ENCODE data around the gene H6PD.

Gene H6PD

DNA sequence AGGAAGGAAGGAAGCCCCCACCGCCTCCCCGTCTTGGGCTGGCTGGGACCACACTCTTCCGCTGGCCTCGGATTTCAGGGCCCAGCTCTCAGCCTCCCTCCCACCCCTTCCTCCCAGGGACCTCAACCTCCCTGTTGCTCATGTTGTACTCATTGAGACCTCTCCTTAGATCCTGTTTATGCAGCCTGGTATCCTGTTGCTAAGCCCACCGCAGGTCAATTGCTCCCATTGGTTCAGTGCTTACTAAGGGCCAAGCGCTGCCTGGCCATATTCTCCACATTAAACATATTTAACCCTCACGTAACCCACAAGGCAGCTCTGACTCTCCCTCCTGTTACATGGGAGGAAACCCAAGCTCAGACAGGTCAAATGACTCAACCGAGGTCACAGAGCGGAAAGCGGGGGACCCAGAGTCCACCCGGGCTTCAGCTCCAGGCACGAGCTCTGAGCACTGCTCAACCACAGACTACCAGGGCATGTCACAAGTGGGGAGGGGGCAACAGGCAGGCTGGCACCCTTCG is 23.2 kb upstream of the H6PD start:
- DNase-seq = no peak

GRCh38 chr1:9212735-9213134 is 21.8 kb upstream of the H6PD start:
- no peak for DNase-seq

DNA sequence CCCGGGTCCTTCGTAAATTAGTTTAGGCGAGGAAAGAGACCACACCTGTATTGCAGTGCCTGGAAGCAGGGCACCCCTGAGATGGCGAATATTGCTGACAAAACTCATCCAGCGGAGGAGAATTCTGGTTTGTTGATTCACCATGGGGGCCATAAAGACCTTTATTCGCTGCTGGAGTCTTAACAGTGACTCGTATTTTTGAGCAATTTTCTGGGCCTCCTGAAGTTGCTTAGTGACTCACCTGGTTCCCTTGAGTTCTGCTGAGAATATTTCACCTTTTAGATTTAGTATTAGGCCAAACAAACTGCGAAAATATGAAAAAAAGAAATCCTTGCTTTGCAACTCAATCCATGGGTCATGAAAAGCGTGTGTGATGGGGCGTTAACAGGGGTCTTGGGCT is 20.6 kb upstream of the H6PD start:
- no peak for DNase-seq

GRCh38 chr1:9218917-9219316 is 15.7 kb upstream of the H6PD start:
- DNase-seq = no peak

DNA sequence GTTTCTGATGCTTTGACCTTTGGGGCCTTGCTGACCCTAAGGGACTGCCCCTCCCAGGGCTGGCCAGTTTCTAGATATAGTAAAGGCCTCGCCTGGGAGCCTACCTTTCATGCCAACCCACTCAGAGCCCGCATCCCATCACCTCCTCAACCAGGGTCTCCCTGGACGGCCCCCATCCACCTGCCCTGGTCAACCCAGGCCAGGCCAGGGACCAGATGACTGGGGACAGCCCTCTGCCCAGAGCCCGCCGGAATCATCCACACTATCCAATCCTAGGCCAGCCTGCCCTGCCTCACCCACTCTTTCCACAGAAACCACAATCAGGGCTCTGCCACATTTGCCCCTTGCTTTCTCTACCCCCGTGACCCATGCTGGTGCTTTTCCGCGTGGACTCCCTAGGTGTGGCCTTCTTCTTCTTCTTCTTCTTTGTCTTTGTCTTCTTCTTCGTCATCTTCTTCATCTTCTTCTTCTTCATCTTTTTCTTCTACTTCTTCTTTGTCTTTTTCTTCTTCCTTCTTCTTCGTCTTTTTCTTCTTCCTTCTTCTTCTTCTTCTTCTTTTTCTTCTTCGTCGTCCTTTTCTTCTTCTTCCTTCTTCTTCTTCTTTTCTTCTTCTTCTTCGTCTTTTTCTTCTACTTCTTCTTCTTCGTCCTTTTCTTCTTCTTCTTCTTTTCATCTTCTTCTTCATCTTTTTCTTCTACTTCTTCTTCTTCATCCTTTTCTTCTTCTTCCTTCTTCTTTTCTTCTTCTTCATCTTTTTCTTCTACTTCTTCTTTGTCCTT is 11.5 kb upstream of the H6PD start:
- DNase-seq = no peak

DNA sequence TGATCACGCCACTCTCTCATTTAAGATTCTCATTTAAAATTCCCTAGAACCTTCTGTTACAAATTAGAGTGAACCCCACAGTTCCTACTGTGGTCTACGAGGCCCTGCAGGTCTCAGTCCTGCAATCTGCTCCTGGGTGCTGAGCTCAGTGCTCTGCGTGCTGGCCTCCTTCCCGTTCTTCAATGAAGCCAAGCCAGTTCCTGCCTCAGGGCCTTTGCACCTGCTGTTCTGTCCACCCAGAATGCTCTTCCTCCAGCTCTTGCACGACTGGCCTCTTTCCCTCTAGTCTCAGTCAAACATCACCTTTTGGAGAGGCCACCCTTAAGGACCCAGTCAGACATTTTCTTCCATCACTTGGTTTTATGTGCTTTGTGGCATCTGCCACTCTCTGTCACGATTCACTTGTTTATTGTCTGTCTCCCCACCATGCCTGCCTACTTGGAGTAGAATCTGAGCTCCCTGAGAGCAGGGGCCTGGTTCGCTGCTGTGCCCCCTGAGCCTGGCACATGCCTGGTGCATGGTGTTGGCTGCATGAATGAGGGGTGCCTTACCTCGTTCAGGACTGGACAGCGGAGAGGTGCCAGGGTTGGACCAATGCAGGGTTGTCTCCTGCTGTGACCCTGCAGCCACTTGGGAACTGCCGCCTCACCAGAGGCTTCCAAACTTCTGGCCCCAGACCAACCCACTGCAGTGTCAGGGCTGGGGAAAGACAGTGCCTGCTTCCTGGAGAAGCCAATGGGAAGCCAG is 9.7 kb upstream of the H6PD start:
- no peak for DNase-seq

DNA sequence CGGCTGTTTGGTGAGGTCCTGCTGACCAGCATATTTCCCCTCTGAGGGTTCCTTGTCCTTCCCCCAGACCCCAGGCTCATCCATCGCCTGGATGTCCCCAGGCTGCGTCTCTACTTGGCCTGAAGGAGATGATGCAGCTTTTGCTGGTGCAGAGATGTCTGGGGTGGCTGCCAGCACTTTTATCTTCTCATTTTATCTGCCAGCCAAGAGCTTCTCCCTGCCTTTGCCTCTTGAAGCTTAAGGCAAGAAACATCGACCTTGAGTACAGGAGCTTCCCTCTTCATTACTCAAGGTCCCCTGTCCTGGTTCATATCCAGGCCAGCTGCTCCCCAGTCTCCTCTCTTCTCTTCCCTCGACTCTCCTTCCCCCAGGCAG is 9.2 kb upstream of the H6PD start:
- no peak for DNase-seq

DNA sequence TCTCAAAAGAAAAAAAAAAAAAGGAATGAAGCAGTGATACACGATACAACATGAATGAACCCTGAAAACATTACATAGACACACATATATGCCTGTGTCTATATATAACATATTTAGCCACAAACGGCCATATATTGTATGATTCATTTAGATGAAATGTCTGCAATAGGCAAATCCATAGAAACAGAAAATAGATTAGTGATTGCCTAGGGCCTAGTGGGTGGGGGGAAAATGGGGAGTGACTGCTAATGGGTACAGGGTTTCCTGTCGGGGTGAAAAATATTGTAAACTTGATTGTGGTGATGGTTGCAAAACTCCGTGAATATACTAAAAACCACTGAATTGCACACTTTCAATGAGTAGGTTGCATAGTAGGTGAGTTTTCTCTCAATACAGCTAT is 6.0 kb upstream of the H6PD start:
- DNase-seq = no peak

DNA sequence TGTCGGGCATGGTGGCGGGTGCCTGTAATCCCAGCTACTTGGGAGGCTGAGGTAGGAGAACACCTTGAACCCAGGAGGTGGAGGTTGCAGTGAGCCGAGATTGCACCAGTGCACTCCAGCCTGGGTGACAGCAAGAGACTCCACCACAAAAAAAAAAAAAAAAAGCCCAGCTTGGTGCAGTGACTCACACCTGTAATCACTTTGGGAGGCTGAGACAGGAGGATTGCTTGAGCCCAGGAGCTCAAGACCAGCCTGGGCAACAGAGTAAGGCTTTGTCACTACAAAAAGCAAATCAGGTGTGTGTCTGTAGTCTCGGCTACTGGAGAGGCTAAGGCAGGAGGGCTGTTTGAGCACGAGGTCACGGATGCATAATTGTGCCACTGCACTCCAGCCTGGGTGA is 5.0 kb upstream of the H6PD start:
- DNase-seq = no peak

DNA sequence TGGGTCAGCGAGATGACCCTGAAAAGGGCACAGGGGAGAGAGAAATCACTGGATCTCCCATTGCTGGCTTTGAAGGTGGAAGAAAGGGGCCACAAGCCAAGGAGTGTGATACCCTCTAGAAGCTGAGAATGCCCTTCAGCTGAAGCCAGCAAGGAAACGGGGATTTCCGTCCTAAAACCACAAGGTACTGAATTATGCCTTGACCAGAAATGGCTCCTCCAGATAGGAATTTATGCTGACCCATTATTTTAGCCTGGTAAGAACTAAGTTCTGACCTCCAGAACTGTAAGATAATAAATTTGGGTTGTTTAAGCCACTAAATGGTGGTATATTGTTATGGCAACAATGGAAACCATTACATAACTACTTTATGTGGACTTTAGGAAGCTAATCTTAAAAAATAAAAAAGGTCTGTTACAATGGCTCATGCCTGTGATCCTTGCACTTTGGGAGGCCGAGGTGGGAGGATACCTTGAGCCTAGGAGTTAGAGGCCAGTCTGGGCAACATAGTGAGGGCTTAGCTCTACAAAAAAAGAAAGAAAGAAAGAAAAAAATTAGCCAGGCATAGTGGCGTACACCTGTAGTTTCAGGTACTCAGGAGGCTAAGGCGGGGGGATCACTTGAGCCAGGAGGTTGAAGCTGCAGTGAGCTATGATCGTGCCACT is 3.6 kb upstream of the H6PD start:
- no peak for DNase-seq

DNA sequence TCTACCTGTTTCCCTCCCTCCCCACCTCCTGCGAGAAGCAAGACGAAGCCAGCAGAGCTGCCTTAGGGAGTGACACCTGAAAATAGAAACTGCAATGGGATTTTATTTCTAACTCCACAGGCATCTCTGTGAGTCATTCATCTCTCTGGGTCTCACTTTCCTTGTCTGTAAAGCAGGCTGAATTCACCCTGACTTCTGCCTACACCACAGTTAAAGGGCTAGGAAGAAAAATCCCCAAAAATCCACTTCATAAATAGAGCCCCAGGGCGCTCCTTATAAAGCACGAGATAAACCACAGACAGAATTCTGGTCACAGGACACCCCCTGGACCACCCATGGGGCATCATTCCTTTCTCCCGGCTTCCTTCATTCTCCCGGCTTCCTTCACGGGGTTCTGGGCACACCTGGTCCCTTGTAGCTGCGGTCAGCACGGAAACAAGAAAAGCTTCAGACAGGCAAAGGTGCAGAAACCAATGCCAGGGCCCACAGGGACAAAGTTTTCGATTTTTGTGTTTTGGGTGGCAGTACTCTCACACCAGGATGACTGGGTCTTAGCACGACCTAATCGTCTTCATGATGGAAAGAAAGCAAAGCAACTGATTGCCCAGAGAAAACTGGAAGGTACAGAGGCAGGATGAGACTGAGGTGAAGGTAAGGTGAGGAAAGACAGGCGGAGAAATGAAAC is 2.8 kb upstream of the H6PD start:
- DNase-seq = no peak

DNA sequence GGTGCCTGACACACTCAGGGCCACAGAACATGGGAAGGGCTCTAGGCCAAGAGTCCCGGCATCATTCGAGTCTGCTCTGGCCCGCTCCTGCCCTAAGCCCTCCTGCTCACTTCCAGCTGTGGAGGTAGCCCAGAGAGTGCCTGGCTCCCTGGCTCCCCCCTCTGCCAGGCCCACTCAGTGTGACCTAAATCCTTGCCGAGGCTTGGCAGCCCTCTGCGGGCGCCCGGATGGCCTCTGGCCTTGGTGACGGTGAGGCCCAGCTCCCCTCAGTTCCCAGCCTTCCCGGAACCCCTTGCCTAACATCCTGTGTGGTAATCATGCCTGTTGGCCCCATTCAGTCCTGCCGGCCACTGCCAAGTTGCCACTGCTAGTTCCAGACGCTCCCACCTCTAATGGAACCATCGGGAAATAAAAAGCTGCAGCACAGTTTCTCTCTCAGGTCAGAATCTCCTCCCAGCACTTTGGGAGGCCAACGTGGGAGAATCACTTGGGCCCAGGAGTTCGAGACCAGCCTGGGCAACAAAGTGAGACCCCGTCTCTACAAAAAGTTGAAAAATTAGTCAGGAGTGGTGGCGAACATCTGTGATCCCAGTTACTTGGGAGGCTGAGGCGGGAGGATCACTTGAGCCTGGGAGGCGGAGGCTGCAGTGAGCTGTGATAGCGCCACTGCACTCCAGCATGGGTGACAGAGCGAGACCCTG is 1.2 kb upstream of the H6PD start:
- no peak for DNase-seq

- no peak for DNase-seq
These were observed 692 bp upstream of the H6PD start for GRCh38 chr1:9233942-9234222.

DNA sequence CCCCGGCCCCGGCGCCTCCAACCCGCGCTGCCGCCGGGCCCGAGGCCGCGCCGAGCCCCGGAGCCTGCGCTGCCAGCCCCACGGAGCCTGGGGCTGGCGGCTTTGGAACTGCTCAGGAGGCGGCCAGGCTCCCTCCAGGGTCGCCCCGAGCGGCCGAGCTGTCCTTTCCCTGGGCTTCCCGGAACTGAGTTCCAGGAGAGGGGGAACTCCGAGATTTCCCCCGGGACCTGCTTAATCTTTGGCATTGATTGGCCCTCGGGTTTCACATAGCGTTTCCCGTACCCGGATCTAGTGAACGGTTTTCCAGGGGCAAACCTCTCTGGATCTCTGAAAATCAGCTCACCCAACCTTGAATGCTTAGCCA is 504 bp downstream of the H6PD start:
- peak; percentile 58 for DNase-seq

DNA sequence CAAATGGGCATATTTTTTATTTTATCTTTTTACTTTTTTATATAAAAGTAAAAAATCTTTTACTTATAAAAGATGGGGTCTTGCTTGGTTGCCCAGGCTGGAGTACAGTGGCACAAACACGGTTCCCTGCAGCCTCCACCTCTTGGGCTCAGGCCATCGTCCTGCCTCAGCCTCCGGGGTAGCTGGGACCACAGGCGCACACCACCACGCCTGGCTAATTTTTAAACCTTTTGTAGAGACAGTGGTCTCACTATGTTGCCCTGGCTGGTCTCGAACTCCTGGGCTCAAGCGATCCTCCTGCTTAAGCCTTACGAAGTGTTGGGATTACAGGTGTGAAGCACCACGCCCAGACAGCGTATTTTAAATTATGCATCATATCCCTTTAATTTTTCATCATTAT is 986 bp downstream of the H6PD start:
- DNase-seq = no peak

DNA sequence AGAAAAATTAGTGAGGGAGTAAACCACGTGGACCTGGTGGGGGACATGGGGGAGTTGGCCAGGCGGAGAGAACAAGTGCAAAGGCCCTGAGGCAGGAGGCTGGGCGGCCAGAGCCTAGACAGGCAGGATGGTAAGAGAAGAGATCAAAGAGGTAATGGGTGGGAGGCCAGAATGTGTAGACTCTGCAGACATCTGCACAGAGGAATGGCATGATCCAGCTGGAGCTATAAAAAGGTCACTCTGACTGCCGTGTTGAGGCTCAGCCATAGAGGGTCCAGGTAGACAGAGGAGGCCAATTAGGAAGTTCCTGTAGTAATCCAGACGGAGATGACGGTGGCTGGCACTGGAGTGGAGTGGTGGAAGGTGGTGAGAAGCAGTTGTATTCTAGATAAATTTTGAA is 3.6 kb downstream of the H6PD start:
- DNase-seq = no peak

DNA sequence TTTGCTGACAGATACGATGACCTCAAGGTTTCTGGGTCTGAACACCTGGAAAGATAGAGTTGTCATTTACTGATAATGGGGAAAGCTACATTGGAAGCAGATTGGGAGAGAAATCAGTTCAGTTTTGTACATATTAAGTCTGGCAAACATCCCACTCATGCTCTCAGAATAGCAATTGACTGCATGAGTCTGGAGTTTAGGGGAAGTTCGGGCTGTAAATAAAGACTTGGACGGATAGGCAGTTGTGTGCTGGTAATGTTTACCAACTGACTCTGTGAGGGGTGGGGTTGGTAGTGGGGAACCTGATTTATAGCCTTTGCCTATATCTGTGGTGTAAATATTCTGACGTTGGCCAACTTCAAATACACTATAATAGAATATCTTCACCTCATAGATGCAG is 4.0 kb downstream of the H6PD start:
- no peak for DNase-seq

GRCh38 chr1:9239622-9240401 is 5.2 kb downstream of the H6PD start:
- DNase-seq = no peak

DNA sequence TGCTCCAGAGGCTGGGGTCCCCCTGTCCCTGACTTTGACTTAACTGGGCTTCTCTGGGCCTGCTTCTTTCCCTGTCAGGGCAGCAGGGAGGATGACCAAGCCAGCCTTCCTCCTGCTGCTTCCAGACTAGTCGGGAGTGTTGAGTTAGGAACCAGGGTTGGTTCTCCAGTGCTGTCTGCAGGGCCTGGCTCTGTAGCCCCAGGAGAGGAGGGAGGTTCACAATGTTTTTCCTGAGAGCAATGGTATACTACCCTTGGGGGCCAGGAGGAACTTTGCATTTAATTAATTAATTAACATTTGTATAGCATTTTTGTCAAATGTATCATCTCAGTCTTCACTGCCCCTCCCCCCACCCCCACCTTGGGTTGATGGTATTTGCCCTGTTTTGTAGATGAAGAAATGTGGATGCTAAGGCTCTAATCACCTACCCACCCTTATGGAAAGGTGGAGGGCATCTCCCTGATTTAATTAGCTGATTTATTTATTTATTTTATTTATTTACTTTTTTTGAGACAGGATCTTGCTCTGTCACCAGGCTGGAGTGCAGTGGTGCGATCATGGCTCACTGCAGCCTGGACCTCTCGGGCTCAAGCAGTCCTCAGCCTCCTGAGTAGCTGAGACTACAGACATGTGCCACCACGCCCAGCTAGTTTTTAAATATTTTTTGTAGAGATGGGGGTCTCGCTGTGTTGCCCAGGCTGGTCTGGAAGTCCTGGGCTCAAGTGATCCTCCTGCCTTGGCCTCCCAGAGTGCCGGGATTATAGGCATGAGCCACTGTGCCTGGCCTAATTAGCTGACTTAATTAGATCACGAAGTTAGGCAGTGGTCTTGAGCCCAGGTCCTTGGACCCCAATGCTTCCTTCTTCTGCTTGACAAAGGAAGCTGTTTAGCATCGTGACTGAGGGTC is 6.6 kb downstream of the H6PD start:
- DNase-seq = no peak

DNA sequence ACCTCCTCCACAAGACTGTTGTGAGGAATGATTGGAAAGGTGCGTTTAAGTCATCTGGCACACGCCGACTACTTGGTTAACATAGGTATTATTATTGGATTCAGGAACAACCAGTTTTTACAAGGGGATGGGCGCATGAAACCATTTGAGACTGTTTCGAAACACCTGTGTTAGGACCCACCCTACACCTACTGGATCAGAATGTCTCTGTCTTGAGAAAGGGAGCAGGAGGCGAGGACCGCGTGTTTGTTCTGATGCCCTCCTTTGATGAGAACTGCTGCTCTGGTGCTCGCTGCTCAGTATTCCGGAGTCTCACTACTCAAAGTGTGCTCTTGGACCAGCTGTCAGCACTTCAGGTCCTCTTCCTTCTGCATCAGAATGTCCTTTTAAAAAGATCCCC is 7.3 kb downstream of the H6PD start:
- DNase-seq = no peak

GRCh38 chr1:9242338-9242969 is 7.9 kb downstream of the H6PD start:
- DNase-seq = no peak
